Thyroid gland (tissue), 4 donors: ENCODE measurements around the gene SPTB.
"Not testable (repeated sequence)": the region's sequence is repeated elsewhere in the genome, so short reads cannot be mapped to it uniquely, and the experiment has no call there.

Experiments used
- POLR2A ChIP-seq, 2 donors: fragments of 450-650 bp; IDR thresholded peaks; one replicate each; pipeline ENCODE4 v1.6.1; 2017; ENCODE audit warnings: antibody characterized with exemption in 2 of 2, mild to moderate bottlenecking in 2 of 2, moderate library complexity in 1 of 2
- TF ChIP-seq, protein P1 (sequence below), 6 experiments: fragments of 200-600 bp in 3 of 6; fragments of 450-650 bp in 3 of 6; sonication (generic) in 3 of 6; IDR thresholded peaks; one replicate each; pipeline ENCODE4 v1.5.1; 2016 to 2019; ENCODE audit warnings: antibody characterized with exemption in 6 of 6, mild to moderate bottlenecking in 2 of 6, inconsistent platforms in 1 of 6, moderate library complexity in 1 of 6

DNA sequence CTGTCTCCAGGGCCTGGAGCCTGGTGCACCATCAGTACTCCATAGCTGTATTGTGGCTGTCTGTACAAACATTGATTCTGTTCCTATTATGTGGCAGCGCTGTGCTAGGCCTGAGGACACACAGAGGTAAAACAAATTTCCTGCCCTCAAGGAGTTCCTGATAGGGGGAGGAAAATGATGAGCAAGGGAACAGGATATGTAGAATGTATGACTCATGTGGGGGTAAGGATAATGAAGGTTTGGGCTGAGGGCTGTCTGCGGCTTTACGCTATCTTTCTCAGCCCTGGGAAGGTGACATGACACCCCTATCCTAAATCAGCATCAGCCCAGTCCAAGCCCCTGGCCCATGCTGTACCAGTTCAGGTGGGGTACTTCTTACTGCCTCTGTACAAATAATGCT is 74.1 kb downstream of the SPTB start:
- TF ChIP-seq, protein P1, sequence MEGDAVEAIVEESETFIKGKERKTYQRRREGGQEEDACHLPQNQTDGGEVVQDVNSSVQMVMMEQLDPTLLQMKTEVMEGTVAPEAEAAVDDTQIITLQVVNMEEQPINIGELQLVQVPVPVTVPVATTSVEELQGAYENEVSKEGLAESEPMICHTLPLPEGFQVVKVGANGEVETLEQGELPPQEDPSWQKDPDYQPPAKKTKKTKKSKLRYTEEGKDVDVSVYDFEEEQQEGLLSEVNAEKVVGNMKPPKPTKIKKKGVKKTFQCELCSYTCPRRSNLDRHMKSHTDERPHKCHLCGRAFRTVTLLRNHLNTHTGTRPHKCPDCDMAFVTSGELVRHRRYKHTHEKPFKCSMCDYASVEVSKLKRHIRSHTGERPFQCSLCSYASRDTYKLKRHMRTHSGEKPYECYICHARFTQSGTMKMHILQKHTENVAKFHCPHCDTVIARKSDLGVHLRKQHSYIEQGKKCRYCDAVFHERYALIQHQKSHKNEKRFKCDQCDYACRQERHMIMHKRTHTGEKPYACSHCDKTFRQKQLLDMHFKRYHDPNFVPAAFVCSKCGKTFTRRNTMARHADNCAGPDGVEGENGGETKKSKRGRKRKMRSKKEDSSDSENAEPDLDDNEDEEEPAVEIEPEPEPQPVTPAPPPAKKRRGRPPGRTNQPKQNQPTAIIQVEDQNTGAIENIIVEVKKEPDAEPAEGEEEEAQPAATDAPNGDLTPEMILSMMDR (IDR thresholded peaks at IDR 0.05): not testable (repeated sequence)
- not testable (repeated sequence) for TF ChIP-seq POLR2A (IDR thresholded peaks at IDR 0.05)
